Bronchial epithelial cell (primary cell): Measurements from ENCODE around the gene PSMF1. TPM values are rescaled to one million over a fixed set of nuclear protein-coding genes. Genes with fewer than 3 reads are reported as not detected.

Experiments
- DNase-seq: peaks from one replicate; pipeline ENCODE4 v3.0.0-alpha.2; 2010; ENCODE audit warnings: low read depth
- FAIRE-seq: peaks from 2 replicates; lab custom pipeline; 2011; peaks lifted over from hg19 to GRCh38; lab: Jason Lieb, UNC
- H3K27me3 ChIP-seq: 2 replicates; pipeline ENCODE4 v1.5.1; 2011; ENCODE audit warnings: low read length; ENCODE audit not compliant: control insufficient read depth, insufficient read depth
- H3K36me3 ChIP-seq: 2 replicates; pipeline ENCODE4 v1.5.1; 2011; ENCODE audit warnings: low read length; ENCODE audit not compliant: control insufficient read depth, insufficient read depth
- H3K4me3 ChIP-seq: 2 replicates; pipeline ENCODE4 v1.5.1; 2011; ENCODE audit warnings: mild to moderate bottlenecking, low read depth, low read length, control low read depth
- CTCF ChIP-seq: IDR thresholded peaks from 2 replicates; pipeline ENCODE4 v1.5.1; 2011; ENCODE audit warnings: mild to moderate bottlenecking, moderate library complexity, low read length, control low read depth, inconsistent platforms; ENCODE audit not compliant: insufficient read depth, severe bottlenecking
- total RNA-seq: library from RNA; depleted of rRNA; stranded (reverse); fragments of >200 nt; gene quantifications from 2 replicates; pipeline ENCODE4 v1.2.1, GENCODE V29; 2014

The PSMF1 gene
- total RNA-seq, 1 donor from 2014 or later: 20.3 TPM

DNA sequence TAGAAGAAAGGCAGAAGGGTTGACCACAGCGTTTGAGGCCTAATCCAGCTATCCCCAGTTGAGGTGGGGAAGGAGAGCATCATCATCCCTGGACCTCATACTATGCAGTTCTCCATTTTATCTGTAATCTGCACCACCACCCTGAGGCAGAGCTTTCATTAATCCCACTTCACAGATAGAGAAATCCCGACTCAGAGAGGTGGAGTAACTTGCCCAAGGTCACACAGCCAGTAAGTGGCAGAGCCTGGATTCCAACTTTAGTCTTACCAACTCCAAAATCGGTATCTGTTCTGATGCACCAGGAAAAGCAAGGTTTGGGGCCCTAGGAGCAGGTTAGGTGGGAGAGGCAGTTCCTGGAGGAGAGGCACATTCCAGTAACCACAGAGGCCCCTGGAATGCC lies 59.7 kb downstream of the PSMF1 start:
- no peak for TF ChIP-seq CTCF
- Histone ChIP-seq H3K27me3 (peaks cover 4% of the 10 kb centered on the region), H3K36me3 (peaks cover under 1% of the 10 kb centered on the region), H3K4me3 (no peak overlapping the region)
- FAIRE-seq (no peak), DNase-seq (no peak)

DNA sequence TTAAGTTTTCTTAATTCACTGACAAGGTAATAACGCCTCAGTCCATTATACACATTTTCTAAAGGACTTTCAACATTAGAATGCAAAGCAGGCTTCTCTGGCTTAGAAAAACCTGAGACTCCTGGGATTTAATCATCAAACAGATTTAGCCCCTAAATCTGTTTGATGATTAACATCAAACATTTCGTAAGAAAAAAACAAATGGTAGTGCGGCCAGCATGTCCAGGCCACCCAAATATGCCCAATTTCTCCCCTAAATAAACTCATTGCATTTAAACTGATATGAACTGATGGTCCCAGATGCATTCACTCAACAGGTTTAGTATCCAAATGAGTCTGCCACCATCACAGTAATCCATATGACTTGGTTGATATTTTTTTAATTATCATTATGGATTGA lies 60.2 kb downstream of the PSMF1 start:
- Histone ChIP-seq H3K36me3 (no peaks in the 10 kb centered on the region), H3K4me3 (no peak overlapping the region), H3K27me3 (peaks cover 5% of the 10 kb centered on the region)
- no peak for DNase-seq
- FAIRE-seq: no peak
- TF ChIP-seq CTCF: no peak

- peaks cover 10% of the 10 kb centered on the region for H3K27me3 ChIP-seq
- DNase-seq (no peak), FAIRE-seq (no peak)
- TF ChIP-seq CTCF: no peak
- H3K36me3 ChIP-seq: no peaks in the 10 kb centered on the region
- no peak overlapping the region for H3K4me3 ChIP-seq
Measured at GRCh38 chr20:1180949-1181348, 62.5 kb downstream of the PSMF1 start.

DNA sequence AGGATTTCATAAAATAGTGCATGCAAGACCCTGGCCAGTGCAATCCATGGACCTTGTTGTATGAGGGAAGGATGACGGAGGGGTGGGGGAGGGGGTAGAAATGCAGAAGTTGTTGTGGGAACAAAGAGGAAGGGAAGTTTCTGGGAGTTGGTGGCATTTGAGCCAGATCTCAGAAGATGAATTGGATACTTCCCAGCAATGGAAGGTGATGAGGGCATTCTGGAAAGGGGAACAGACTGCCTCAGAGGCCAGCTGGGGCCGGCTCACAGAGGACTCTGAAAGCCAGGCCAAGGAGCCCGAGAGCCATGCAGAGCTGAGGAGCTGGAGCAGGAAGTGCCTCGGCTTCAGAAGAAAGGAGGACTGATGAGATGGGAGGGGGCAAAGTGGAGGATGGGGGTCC lies 63.7 kb downstream of the PSMF1 start:
- no peak for DNase-seq
- H3K4me3 ChIP-seq: no peak overlapping the region
- peaks cover 18% of the 10 kb centered on the region for H3K27me3 ChIP-seq
- FAIRE-seq: no peak
- no peaks in the 10 kb centered on the region for H3K36me3 ChIP-seq
- no peak for TF ChIP-seq CTCF

DNA sequence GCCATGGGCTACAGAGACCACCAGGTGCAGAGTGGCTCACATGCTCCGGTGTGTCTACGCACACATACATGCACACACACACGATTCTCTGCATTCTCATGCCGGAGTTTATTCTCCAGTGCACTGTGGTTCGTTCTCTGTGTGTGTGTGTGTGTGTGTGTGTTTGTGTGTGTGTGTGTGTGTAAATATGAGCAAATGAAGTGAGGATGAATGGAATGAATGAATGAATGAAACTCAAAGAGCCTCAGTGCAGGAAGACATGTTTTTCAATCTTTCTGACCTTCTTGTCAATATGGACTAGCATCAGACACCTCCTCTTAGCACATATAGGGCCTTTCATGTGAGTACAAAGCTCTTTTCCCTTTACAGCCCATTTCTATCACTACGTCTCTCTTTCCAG lies 64.8 kb downstream of the PSMF1 start:
- no peak for TF ChIP-seq CTCF
- Histone ChIP-seq H3K4me3 (no peak overlapping the region), H3K36me3 (no peaks in the 10 kb centered on the region), H3K27me3 (peaks cover 18% of the 10 kb centered on the region)
- DNase-seq: no peak
- FAIRE-seq: peak; percentile 64

GRCh38 chr20:1184260-1184637 lies 65.8 kb downstream of the PSMF1 start:
- Histone ChIP-seq H3K36me3 (no peaks in the 10 kb centered on the region), H3K4me3 (no peak overlapping the region), H3K27me3 (peaks cover 18% of the 10 kb centered on the region)
- FAIRE-seq (no peak), DNase-seq (no peak)
- no peak for TF ChIP-seq CTCF
